ENCODE data around the gene SLC30A7.

SLC30A7 gene

GRCh38 chr1:101030881-101031280 is 135.0 kb downstream of the SLC30A7 start:
- no peak for DNase-seq

Measured in DMS153 (cell line).